Subcutaneous abdominal adipose tissue (tissue), 5 donors: Measurements from ENCODE around the gene NENF.

Source experiments
- H3K27ac ChIP-seq: one replicate; pipeline ENCODE4 v1.7.0; 2013; ENCODE audit warnings: low read depth, mild to moderate bottlenecking, inconsistent platforms, low read length, moderate library complexity
- H3K27me3 ChIP-seq, 5 donors: one replicate each; pipeline ENCODE4 v1.7.0; 2013; ENCODE audit warnings: low read length in 5 of 5, inconsistent platforms in 1 of 5; ENCODE audit not compliant: control insufficient read depth in 5 of 5, insufficient read depth in 4 of 5
- H3K36me3 ChIP-seq, 5 donors: one replicate each; pipeline ENCODE4 v1.7.0; 2013; ENCODE audit warnings: low read length in 5 of 5; ENCODE audit not compliant: control insufficient read depth in 5 of 5, insufficient read depth in 5 of 5
- H3K4me1 ChIP-seq, 5 donors: one replicate each; pipeline ENCODE4 v1.7.0; 2013; ENCODE audit warnings: low read length in 5 of 5, mild to moderate bottlenecking in 3 of 5, moderate library complexity in 1 of 5; ENCODE audit not compliant: control insufficient read depth in 5 of 5, insufficient read depth in 5 of 5
- H3K4me3 ChIP-seq, 5 donors: one replicate each; pipeline ENCODE4 v1.7.0; 2013; ENCODE audit warnings: low read length in 5 of 5, low read depth in 1 of 5
- H3K9ac ChIP-seq, 5 donors: one replicate each; pipeline ENCODE4 v1.7.0; 2013; ENCODE audit warnings: low read length in 5 of 5, mild to moderate bottlenecking in 4 of 5, moderate library complexity in 3 of 5
- H3K9me3 ChIP-seq, 5 donors: one replicate each; pipeline ENCODE4 v1.7.0; 2013; ENCODE audit warnings: low read length in 5 of 5; ENCODE audit not compliant: control insufficient read depth in 5 of 5
- donor health status: healthy.
- donor health status: healthy.
- donor health status: healthy.
- donor health status: healthy.
- donor health status: healthy.

Gene NENF

GRCh38 chr1:212410231-212410820 is 22.4 kb upstream of the NENF start:
- Histone ChIP-seq H3K4me3 (no peak overlapping the region), H3K27me3 (no peaks in the 10 kb centered on the region), H3K9me3 (peaks cover 0 to 3% (median 0%) of the 10 kb centered on the region in 5 donors), H3K36me3 (peaks cover 0 to 39% (median 10%) of the 10 kb centered on the region in 5 donors), H3K27ac (no peak overlapping the region), H3K9ac (no peak overlapping the region), H3K4me1 (peaks cover 2 to 23% (median 14%) of the 10 kb centered on the region in 5 donors)

GRCh38 chr1:212412374-212412773 is 20.3 kb upstream of the NENF start:
- H3K9me3 ChIP-seq = no peaks in the 10 kb centered on the region

GRCh38 chr1:212413902-212414327 is 18.8 kb upstream of the NENF start:
- Histone ChIP-seq H3K36me3 (peaks cover 0 to 22% (median 7%) of the 10 kb centered on the region in 5 donors), H3K27ac (no peak overlapping the region), H3K9ac (peak overlapping the region in 4 of 5 donors; percentile 9 to 75 (median 50)), H3K4me1 (peaks cover 5 to 27% (median 18%) of the 10 kb centered on the region in 5 donors), H3K4me3 (peak overlapping the region; percentile 64 to 89 (median 87)), H3K27me3 (no peaks in the 10 kb centered on the region), H3K9me3 (no peaks in the 10 kb centered on the region)

More at GRCh38 chr1:212412374-212412773, 20.3 kb upstream of the NENF start:
- Histone ChIP-seq H3K4me1 (peaks cover 5 to 27% (median 18%) of the 10 kb centered on the region in 5 donors), H3K36me3 (peaks cover 0 to 28% (median 7%) of the 10 kb centered on the region in 5 donors), H3K27ac (no peak overlapping the region), H3K4me3 (no peak overlapping the region), H3K9ac (no peak overlapping the region), H3K27me3 (no peaks in the 10 kb centered on the region)

GRCh38 chr1:212414328-212415106 is 18.2 kb upstream of the NENF start, which contains the start of gene PACC1:
Gene PACC1, minus strand, starts transcription at chr1:212414886. Its CDS starts 129 bp downstream, at chr1:212414757.
- Histone ChIP-seq H3K9ac (peak within 1 kb of the TSS in 4 of 5 donors; percentile 9 to 75 (median 50)), H3K27me3 (no peaks in the 10 kb centered on the region), H3K36me3 (peaks cover 0 to 16% (median 7%) of the 10 kb centered on the region in 5 donors), H3K4me1 (peaks cover 5 to 27% (median 18%) of the 10 kb centered on the region in 5 donors), H3K4me3 (peak within 1 kb of the TSS; percentile 64 to 89 (median 87)), H3K27ac (peak within 1 kb of the TSS; percentile 16), H3K9me3 (no peaks in the 10 kb centered on the region)

- Histone ChIP-seq H3K9ac (peak overlapping the region in 1 of 5 donors; percentile 75), H3K27ac (no peak overlapping the region), H3K9me3 (no peaks in the 10 kb centered on the region), H3K4me3 (peak overlapping the region; percentile 31 to 89 (median 87)), H3K4me1 (peaks cover 5 to 27% (median 18%) of the 10 kb centered on the region in 5 donors), H3K27me3 (no peaks in the 10 kb centered on the region), H3K36me3 (peaks cover 0 to 9% (median 2%) of the 10 kb centered on the region in 5 donors)
Observed at GRCh38 chr1:212415107-212415841, 17.4 kb upstream of the NENF start.

GRCh38 chr1:212421165-212421564 is 11.6 kb upstream of the NENF start:
- H3K27ac ChIP-seq = no peak overlapping the region

GRCh38 chr1:212423879-212424278 is 8.8 kb upstream of the NENF start:
- no peak overlapping the region for H3K9ac ChIP-seq
- H3K4me3 ChIP-seq = no peak overlapping the region
- H3K27me3 ChIP-seq = no peaks in the 10 kb centered on the region
- no peak overlapping the region for H3K27ac ChIP-seq
- no peaks in the 10 kb centered on the region for H3K36me3 ChIP-seq
- no peaks in the 10 kb centered on the region for H3K9me3 ChIP-seq
- H3K4me1 ChIP-seq = no peaks in the 10 kb centered on the region

More at GRCh38 chr1:212421165-212421564, 11.6 kb upstream of the NENF start:
- H3K27me3 ChIP-seq = no peaks in the 10 kb centered on the region
- no peaks in the 10 kb centered on the region for H3K9me3 ChIP-seq
- H3K9ac ChIP-seq = no peak overlapping the region
- H3K4me1 ChIP-seq = no peaks in the 10 kb centered on the region
- no peaks in the 10 kb centered on the region for H3K36me3 ChIP-seq
- H3K4me3 ChIP-seq = no peak overlapping the region

GRCh38 chr1:212428496-212428895 is 4.2 kb upstream of the NENF start:
- Histone ChIP-seq H3K9ac (no peak overlapping the region), H3K4me1 (peaks cover 0 to 9% (median 7%) of the 10 kb centered on the region in 5 donors), H3K27me3 (no peaks in the 10 kb centered on the region), H3K27ac (no peak overlapping the region), H3K9me3 (no peaks in the 10 kb centered on the region), H3K36me3 (no peaks in the 10 kb centered on the region), H3K4me3 (no peak overlapping the region)

GRCh38 chr1:212430416-212430815 is 2.3 kb upstream of the NENF start:
- Histone ChIP-seq H3K4me3 (no peak overlapping the region), H3K27ac (no peak overlapping the region), H3K4me1 (peaks cover 0 to 19% (median 19%) of the 10 kb centered on the region in 5 donors), H3K27me3 (no peaks in the 10 kb centered on the region), H3K36me3 (no peaks in the 10 kb centered on the region), H3K9ac (no peak overlapping the region), H3K9me3 (no peaks in the 10 kb centered on the region)
